Subcutaneous adipose tissue (tissue), 4 donors: ENCODE data around the gene FAM78A. TPM values are rescaled to one million over a fixed set of nuclear protein-coding genes. Genes with fewer than 3 reads are reported as not detected.

Source experiments
- CTCF ChIP-seq: fragments of 450-650 bp; IDR thresholded peaks from one replicate; pipeline ENCODE4 v1.5.1; 2016; ENCODE audit warnings: low read depth, mild to moderate bottlenecking, control low read depth, antibody characterized with exemption, moderate library complexity
- total RNA-seq, 4 donors: library from RNA; depleted of rRNA; stranded (reverse); fragments of >200 nt; gene quantifications; one replicate each; pipeline ENCODE4 v1.1.0, GENCODE V29; 2016

Gene FAM78A
- total RNA-seq, 4 donors from 2014 or later = 2.3 to 8.2 (median 3.2) TPM

- TF ChIP-seq CTCF = no peak
Measured at GRCh38 chr9:131259432-131259898, 16.8 kb downstream of the FAM78A start.

GRCh38 chr9:131258698-131259431 lies 17.4 kb downstream of the FAM78A start:
- TF ChIP-seq CTCF = no peak

- no peak for TF ChIP-seq CTCF
Measured at GRCh38 chr9:131258186-131258585, 18.1 kb downstream of the FAM78A start.

GRCh38 chr9:131257266-131258025 lies 18.9 kb downstream of the FAM78A start:
- TF ChIP-seq CTCF = no peak

- no peak for TF ChIP-seq CTCF
Measured at GRCh38 chr9:131255676-131256197, 20.6 kb downstream of the FAM78A start.

- TF ChIP-seq CTCF = no peak
Measured at GRCh38 chr9:131254626-131255025, 21.7 kb downstream of the FAM78A start.

- TF ChIP-seq CTCF = no peak
Measured at GRCh38 chr9:131253891-131254491, 22.3 kb downstream of the FAM78A start.
